ENCODE measurements around the gene SLC16A12. TPM values are rescaled to one million over a fixed set of nuclear protein-coding genes. Genes with fewer than 3 reads are reported as not detected.
"Not testable (repeated sequence)": the region's sequence is repeated elsewhere in the genome, so short reads cannot be mapped to it uniquely, and the experiment has no call there.

SLC16A12 gene
- total and polyA plus RNA-seq, 12 donors = 1.8 to 3.6 (median 2.7) TPM

DNA sequence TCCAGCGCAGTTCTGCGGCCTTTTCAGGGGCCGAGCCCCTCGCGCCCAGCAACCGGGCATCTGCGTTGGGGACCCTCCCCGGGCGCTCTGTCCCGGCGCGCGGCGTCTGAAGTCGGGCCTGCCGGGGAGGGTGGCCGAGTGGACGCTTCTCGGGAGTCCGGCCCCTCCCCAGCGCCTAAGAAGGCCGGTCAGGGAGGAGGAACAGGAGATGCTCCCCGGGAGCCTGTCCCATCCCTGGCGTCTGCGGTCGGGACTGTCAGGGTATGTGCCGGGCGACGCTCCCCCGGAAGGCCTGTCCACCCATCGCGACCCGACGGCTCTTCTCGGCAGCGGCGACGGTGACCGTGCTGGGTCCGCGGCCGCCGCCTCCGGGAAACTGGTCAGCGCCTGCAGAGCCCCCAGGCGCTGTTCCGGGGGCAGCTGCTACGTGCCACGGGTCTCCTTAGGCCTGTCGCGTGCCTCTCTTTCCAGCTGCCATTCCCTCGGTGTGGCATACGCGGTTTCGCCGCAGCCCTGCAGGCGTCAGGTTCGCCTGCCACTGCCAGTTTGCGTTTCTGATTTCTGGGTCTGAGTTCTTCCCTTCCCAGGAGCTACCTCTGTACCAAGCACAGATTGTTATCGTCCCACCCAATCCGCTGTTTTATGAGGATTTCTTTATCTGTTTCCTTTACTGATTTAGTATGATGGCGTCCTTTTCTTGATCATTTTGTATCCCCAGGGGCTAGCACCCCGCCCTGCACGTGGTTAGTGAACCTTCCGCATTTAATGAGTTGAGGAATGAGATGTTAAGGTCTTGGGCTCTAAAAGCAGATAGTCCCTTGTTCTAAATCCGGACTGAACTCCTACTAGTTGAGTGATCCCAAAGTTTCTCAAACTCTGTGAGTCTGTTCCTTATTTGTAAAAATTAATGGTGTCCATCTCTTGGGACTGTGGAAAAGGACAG lies 120.2 kb downstream of the SLC16A12 start:
- Histone ChIP-seq H3K27me3 (no peaks in the 10 kb centered on the region), H3K9me3 (peaks cover 0 to 4% (median 0%) of the 10 kb centered on the region in 11 donors), H3K4me1 (peaks cover 0 to 75% (median 48%) of the 10 kb centered on the region in 9 donors), H3K27ac (peak overlapping the region; percentile 87 to 99 (median 97)), H3K4me3 (peak overlapping the region; percentile 63 to 97 (median 89)), H3K36me3 (peaks cover 0 to 28% (median 8%) of the 10 kb centered on the region in 9 donors)
- ATAC-seq = peak; percentile 72 to 86 (median 78)
- TF ChIP-seq, protein P1, sequence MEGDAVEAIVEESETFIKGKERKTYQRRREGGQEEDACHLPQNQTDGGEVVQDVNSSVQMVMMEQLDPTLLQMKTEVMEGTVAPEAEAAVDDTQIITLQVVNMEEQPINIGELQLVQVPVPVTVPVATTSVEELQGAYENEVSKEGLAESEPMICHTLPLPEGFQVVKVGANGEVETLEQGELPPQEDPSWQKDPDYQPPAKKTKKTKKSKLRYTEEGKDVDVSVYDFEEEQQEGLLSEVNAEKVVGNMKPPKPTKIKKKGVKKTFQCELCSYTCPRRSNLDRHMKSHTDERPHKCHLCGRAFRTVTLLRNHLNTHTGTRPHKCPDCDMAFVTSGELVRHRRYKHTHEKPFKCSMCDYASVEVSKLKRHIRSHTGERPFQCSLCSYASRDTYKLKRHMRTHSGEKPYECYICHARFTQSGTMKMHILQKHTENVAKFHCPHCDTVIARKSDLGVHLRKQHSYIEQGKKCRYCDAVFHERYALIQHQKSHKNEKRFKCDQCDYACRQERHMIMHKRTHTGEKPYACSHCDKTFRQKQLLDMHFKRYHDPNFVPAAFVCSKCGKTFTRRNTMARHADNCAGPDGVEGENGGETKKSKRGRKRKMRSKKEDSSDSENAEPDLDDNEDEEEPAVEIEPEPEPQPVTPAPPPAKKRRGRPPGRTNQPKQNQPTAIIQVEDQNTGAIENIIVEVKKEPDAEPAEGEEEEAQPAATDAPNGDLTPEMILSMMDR (IDR thresholded peaks at IDR 0.05) = peak in 1 of 9 donors; percentile 2
- intact Hi-C loops (cut with DNase I) = loop anchor here in 2 of 10 donors (2.0 to 5.0 kb wide), 4 partner anchors 22 to 373 kb away; partner anchors contain the start of genes IFIT1 (in 1 of the 2) and IFIT3 (in 1 of the 2)
- peak; percentile 47 to 59 for DNase-seq
- WGBS, 2 donors = 2 to 3% methylated on average over 65 to 66 of the region's 66 CpGs

DNA sequence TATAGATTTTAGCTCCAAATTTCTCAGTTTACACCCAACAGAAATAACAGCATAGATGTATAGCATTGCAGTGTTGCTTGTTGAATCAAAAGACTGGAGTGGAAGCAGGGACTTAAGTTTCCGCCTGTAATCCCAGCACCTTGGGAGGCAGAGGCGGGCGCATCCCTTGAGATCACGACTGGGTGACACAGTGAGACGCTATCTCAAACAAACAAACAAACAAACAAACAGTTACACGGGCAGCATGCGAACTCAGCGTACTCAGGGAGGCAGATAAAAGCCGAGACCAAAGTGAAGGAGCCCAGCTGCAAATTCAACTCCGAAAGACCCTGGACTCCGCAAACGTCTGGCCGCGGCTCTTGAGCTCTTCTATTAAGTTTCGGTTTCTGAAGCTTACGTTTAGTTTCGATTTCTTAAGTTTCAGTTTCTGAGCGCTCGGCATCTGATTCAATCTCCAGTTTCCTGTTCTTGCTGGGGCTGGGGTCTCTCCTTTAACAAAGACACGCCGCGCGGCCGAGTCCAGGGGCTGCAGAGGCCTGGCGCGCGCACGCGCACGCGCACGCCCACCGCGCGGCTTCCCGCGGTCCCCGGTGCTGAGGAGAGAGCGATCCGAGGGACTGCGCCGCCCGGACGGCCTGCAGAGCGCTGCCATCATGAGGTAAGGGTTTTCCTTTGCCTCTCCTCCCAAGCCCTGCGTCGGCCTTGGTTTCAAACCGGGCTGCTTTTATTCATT lies 121.1 kb downstream of the SLC16A12 start, which contains the start of gene IFIT5:
Gene IFIT5 (plus strand): TSS at position 423 of the 733 bp plus-strand sequence. CDS start 231 bp downstream, at position 654.
- WGBS, 2 donors = 0 to 1% methylated on average over 48 of the region's 48 CpGs
- DNase-seq = peak; percentile 71 to 80
- H3K27me3 ChIP-seq = no peaks in the 10 kb centered on the region
- TF ChIP-seq, protein P1 (IDR thresholded peaks at IDR 0.05) = peak in 2 of 9 donors; percentile 9 to 18
- ATAC-seq = peak; percentile 92 to 98 (median 94)
- peaks cover 0 to 22% (median 8%) of the 10 kb centered on the region in 9 donors for H3K36me3 ChIP-seq
- peak within 1 kb of the TSS; percentile 63 to 97 (median 89) for H3K4me3 ChIP-seq
- peaks cover 0 to 4% (median 0%) of the 10 kb centered on the region in 11 donors for H3K9me3 ChIP-seq
- peak within 1 kb of the TSS; percentile 87 to 99 (median 97) for H3K27ac ChIP-seq
- intact Hi-C loops (cut with DNase I) = loop anchor here in 1 of 10 donors (2.0 to 5.0 kb wide), 3 partner anchors 22 to 87 kb away; partner anchors contain the start of genes IFIT1 and IFIT3
- H3K4me1 ChIP-seq = peaks cover 0 to 68% (median 41%) of the 10 kb centered on the region in 9 donors

DNA sequence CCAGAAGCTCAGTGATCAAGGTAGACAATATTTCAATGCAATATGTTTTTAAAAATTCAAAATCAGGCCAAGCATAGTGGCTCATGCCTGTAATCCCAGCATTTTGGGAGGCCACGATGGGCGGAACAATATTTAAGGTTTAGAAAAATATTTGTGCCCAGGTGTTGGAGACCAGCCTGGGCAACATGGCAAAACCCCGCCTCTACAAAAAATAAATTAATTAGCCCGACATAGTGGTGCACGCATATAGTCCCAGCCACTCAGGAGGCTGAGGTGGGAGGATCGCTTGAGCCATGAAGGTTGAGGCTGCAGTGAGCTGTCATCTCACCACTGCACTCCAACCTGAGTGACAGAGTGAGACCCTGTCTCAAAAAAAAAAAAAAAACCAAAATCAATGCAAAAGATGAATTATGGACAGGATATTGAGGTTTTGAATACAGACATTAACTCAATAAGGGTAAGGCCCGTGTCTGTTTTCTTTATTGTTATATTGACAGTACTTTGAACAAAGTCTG lies 121.9 kb downstream of the SLC16A12 start:
- no peaks in the 10 kb centered on the region for H3K27me3 ChIP-seq
- 84 to 85% methylated on average over 7 of the region's 7 CpGs for WGBS, 2 donors
- intact Hi-C loops (cut with DNase I) = loop anchor here in 1 of 10 donors (5.0 kb wide), 1 partner anchor 86 kb away; the partner anchor contains the start of gene IFIT3
- H3K27ac ChIP-seq = peak overlapping the region in 9 of 10 donors; percentile 87 to 99 (median 97)
- H3K4me3 ChIP-seq = peak overlapping the region in 8 of 10 donors; percentile 73 to 97 (median 89)
- no peak for ATAC-seq
- peaks cover 0 to 17% (median 3%) of the 10 kb centered on the region in 9 donors for H3K36me3 ChIP-seq
- TF ChIP-seq, protein P1 (IDR thresholded peaks at IDR 0.05) = no peak
- peaks cover 0 to 4% (median 0%) of the 10 kb centered on the region in 11 donors for H3K9me3 ChIP-seq
- peaks cover 0 to 59% (median 32%) of the 10 kb centered on the region in 9 donors for H3K4me1 ChIP-seq
- no peak for DNase-seq

DNA sequence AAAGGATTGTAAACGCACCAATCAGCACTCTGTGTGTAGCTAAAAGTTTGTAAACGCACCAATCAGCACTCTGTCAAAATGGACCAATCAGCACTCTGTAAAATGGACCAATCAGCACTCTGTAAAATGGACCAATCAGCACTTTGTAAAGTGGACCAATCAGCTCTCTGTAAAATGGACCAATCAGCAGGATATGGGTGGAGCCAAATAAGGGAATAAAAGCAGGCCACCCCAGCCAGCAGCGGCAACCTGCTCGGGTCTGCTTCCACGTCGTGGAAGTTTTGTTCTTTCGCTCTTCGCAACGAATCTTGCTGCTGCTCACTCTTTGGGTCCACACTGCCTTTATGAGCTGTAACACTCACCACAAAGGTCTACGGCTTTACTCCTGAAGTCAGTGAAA lies 123.1 kb downstream of the SLC16A12 start:
- not testable (repeated sequence) for ATAC-seq, H3K36me3 ChIP-seq, DNase-seq, H3K27me3 ChIP-seq, H3K27ac ChIP-seq, H3K9me3 ChIP-seq, H3K4me3 ChIP-seq
- WGBS, 2 donors = 88 to 94% methylated on average over 10 of the region's 10 CpGs
- intact Hi-C loops (cut with DNase I) = loop anchor here in 1 of 10 donors (5.0 kb wide), 1 partner anchor 85 kb away; the partner anchor contains the start of gene IFIT3
- H3K4me1 ChIP-seq = peaks cover 0 to 47% (median 24%) of the 10 kb centered on the region in 9 donors

GRCh38 chr10:89411135-89411534 lies 124.3 kb downstream of the SLC16A12 start:
- intact Hi-C loops (cut with DNase I) = loop anchor here in 1 of 10 donors (5.0 kb wide), 1 partner anchor 84 kb away; the partner anchor contains the start of gene IFIT3
- WGBS, 2 donors = 81 to 85% methylated on average over 2 of the region's 2 CpGs

GRCh38 chr10:89410551-89410950 lies 124.8 kb downstream of the SLC16A12 start:
- not testable (repeated sequence) for ATAC-seq, H3K27me3 ChIP-seq, H3K27ac ChIP-seq, H3K4me3 ChIP-seq, DNase-seq
- peaks cover 0 to 30% (median 10%) of the 10 kb centered on the region in 9 donors for H3K4me1 ChIP-seq
- WGBS, 2 donors = 93 to 98% methylated on average over 5 of the region's 5 CpGs
- peaks cover 0 to 13% (median 0%) of the 10 kb centered on the region in 9 donors for H3K36me3 ChIP-seq
- peaks cover 0 to 16% (median 0%) of the 10 kb centered on the region in 11 donors for H3K9me3 ChIP-seq
- intact Hi-C loops (cut with DNase I) = loop anchor here in 1 of 10 donors (5.0 kb wide), 1 partner anchor 83 kb away; the partner anchor contains the start of gene IFIT3

More at GRCh38 chr10:89411135-89411534, 124.3 kb downstream of the SLC16A12 start:
- not testable (repeated sequence) for H3K27me3 ChIP-seq, DNase-seq, H3K4me3 ChIP-seq, ATAC-seq
- H3K4me1 ChIP-seq = peaks cover 0 to 36% (median 15%) of the 10 kb centered on the region in 9 donors
- peaks cover 0 to 16% (median 0%) of the 10 kb centered on the region in 11 donors for H3K9me3 ChIP-seq
- peaks cover 0 to 10% (median 0%) of the 10 kb centered on the region in 9 donors for H3K36me3 ChIP-seq
- H3K27ac ChIP-seq = peak overlapping the region in 1 of 10 donors; percentile 8
